BE2C (cell line): ENCODE results near the gene IGFBP5.

ENCODE experiments used
- DNase-seq: peaks from one replicate; pipeline ENCODE4 v3.0.0-alpha.2; 2020
- H3K27me3 ChIP-seq: fragments of 250-450 bp; sonication (Bioruptor Pico); 2 replicates; pipeline ENCODE4 v1.5.1; 2020; ENCODE audit warnings: mild to moderate bottlenecking
- H3K36me3 ChIP-seq: fragments of 250-450 bp; sonication (Bioruptor Pico); 2 replicates; pipeline ENCODE4 v1.5.1; 2020; ENCODE audit warnings: mild to moderate bottlenecking
- H3K4me1 ChIP-seq: fragments of 250-450 bp; sonication (Bioruptor Pico); 2 replicates; pipeline ENCODE4 v1.5.1; 2020
- H3K4me3 ChIP-seq: 2 replicates; pipeline ENCODE4 v1.5.1; 2011; ENCODE audit warnings: low read depth, low read length
- H3K9me3 ChIP-seq: fragments of 250-450 bp; sonication (Bioruptor Pico); 2 replicates; pipeline ENCODE4 v1.5.1; 2020
- TF ChIP-seq, protein P1 (sequence below): IDR thresholded peaks from 2 replicates; pipeline ENCODE4 v1.5.1; 2012; ENCODE audit warnings: mild to moderate bottlenecking, low read depth, low read length

IGFBP5 gene

DNA sequence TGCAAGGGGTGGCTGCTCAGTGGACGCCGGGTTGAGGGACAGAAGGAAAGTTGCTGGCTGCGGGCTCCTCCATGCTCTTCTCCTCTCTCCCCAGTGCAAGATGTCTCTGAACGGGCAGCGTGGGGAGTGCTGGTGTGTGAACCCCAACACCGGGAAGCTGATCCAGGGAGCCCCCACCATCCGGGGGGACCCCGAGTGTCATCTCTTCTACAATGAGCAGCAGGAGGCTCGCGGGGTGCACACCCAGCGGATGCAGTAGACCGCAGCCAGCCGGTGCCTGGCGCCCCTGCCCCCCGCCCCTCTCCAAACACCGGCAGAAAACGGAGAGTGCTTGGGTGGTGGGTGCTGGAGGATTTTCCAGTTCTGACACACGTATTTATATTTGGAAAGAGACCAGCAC is 31.5 kb downstream of the IGFBP5 start:
- H3K4me1 ChIP-seq, result peaks cover 22% of the 10 kb centered on the region
- no peak for DNase-seq
- no peaks in the 10 kb centered on the region for H3K27me3 ChIP-seq
- no peaks in the 10 kb centered on the region for H3K9me3 ChIP-seq
- no peak overlapping the region for H3K4me3 ChIP-seq
- peaks cover 28% of the 10 kb centered on the region for H3K36me3 ChIP-seq
- TF ChIP-seq, protein P1, sequence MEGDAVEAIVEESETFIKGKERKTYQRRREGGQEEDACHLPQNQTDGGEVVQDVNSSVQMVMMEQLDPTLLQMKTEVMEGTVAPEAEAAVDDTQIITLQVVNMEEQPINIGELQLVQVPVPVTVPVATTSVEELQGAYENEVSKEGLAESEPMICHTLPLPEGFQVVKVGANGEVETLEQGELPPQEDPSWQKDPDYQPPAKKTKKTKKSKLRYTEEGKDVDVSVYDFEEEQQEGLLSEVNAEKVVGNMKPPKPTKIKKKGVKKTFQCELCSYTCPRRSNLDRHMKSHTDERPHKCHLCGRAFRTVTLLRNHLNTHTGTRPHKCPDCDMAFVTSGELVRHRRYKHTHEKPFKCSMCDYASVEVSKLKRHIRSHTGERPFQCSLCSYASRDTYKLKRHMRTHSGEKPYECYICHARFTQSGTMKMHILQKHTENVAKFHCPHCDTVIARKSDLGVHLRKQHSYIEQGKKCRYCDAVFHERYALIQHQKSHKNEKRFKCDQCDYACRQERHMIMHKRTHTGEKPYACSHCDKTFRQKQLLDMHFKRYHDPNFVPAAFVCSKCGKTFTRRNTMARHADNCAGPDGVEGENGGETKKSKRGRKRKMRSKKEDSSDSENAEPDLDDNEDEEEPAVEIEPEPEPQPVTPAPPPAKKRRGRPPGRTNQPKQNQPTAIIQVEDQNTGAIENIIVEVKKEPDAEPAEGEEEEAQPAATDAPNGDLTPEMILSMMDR, result no peak

DNA sequence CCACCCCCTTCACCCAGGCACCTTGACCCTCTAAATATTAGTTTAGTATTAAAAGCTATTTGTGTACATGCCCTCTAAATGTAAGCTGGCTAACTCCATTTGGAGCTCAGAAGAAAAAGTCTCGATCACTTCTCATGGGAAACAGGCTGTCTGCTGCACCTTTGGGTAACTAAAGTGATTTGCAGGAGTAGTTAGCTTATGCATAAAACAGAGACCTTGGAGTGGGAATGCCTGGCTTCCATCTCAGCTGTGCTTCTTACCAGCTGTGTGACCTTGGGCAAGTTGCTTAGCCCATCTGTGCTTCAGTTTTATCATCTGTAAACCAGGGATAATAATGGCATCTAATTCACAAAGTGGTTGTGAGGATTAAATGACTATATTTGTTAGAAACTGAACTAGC is 32.2 kb downstream of the IGFBP5 start:
- Histone ChIP-seq H3K27me3 (no peaks in the 10 kb centered on the region), H3K4me3 (no peak overlapping the region), H3K9me3 (no peaks in the 10 kb centered on the region), H3K4me1 (peaks cover 23% of the 10 kb centered on the region), H3K36me3 (peaks cover 32% of the 10 kb centered on the region)
- DNase-seq, result no peak
- TF ChIP-seq, protein P1, result no peak

- peak; percentile 62 for DNase-seq
- H3K4me3 ChIP-seq, result no peak overlapping the region
- TF ChIP-seq, protein P1, result peak; percentile 57
- H3K4me1 ChIP-seq, result peaks cover 33% of the 10 kb centered on the region
- peaks cover 33% of the 10 kb centered on the region for H3K36me3 ChIP-seq
- no peaks in the 10 kb centered on the region for H3K9me3 ChIP-seq
- no peaks in the 10 kb centered on the region for H3K27me3 ChIP-seq
Measured at GRCh38 chr2:216661639-216662375, 33.5 kb downstream of the IGFBP5 start.

- Histone ChIP-seq H3K27me3 (no peaks in the 10 kb centered on the region), H3K4me3 (no peak overlapping the region), H3K9me3 (no peaks in the 10 kb centered on the region), H3K4me1 (peaks cover 30% of the 10 kb centered on the region), H3K36me3 (peaks cover 35% of the 10 kb centered on the region)
- TF ChIP-seq, protein P1, result no peak
- no peak for DNase-seq
Measured at GRCh38 chr2:216661051-216661450, 34.3 kb downstream of the IGFBP5 start.

- DNase-seq, result no peak
- H3K9me3 ChIP-seq, result no peaks in the 10 kb centered on the region
- H3K4me1 ChIP-seq, result peaks cover 25% of the 10 kb centered on the region
- TF ChIP-seq, protein P1, result no peak
- peaks cover 35% of the 10 kb centered on the region for H3K36me3 ChIP-seq
- H3K27me3 ChIP-seq, result no peaks in the 10 kb centered on the region
- H3K4me3 ChIP-seq, result no peak overlapping the region
Measured at GRCh38 chr2:216660496-216660895, 34.9 kb downstream of the IGFBP5 start.

GRCh38 chr2:216659276-216659675 is 36.1 kb downstream of the IGFBP5 start:
- Histone ChIP-seq H3K27me3 (no peaks in the 10 kb centered on the region), H3K4me1 (peaks cover 14% of the 10 kb centered on the region), H3K9me3 (no peaks in the 10 kb centered on the region), H3K36me3 (peaks cover 35% of the 10 kb centered on the region), H3K4me3 (no peak overlapping the region)
- no peak for DNase-seq
- TF ChIP-seq, protein P1, result no peak
